Measurements from ENCODE around the gene CISD3.

- TF ChIP-seq CTCF (IDR thresholded peaks at IDR 0.05) = no peak
- TF ChIP-seq EP300 (IDR thresholded peaks at IDR 0.05) = no peak
- no peak for TF ChIP-seq POLR2AphosphoS5 (IDR thresholded peaks at IDR 0.05)
Measured at GRCh38 chr17:38691154-38691553, 39.0 kb upstream of the CISD3 start.
